ENCODE data around the gene LILRB2.
"Not testable (repeated sequence)": the region's sequence is repeated elsewhere in the genome, so short reads cannot be mapped to it uniquely, and the experiment has no call there.

The LILRB2 gene

GRCh38 chr19:54287456-54287855 is 6.5 kb upstream of the LILRB2 start:
- H3K27ac Mint-ChIP-seq: no peak overlapping the region
- H3K4me1 Mint-ChIP-seq (ENCODE audit: low read depth): peaks cover 14% of the 10 kb centered on the region
- H3K27me3 Mint-ChIP-seq: peaks cover 15% of the 10 kb centered on the region

GRCh38 chr19:54286283-54286682 is 5.4 kb upstream of the LILRB2 start:
- H3K36me3 Mint-ChIP-seq (ENCODE audit: low read depth); H3K9me3 Mint-ChIP-seq; H3K4me3 Mint-ChIP-seq; H3K27ac Mint-ChIP-seq: not testable (repeated sequence)
- peaks cover 19% of the 10 kb centered on the region for H3K27me3 Mint-ChIP-seq
- peaks cover 16% of the 10 kb centered on the region for H3K4me1 Mint-ChIP-seq (ENCODE audit: low read depth)

More at GRCh38 chr19:54287456-54287855, 6.5 kb upstream of the LILRB2 start:
- H3K9me3 Mint-ChIP-seq: no peaks in the 10 kb centered on the region
- H3K4me3 Mint-ChIP-seq: no peak overlapping the region
- H3K36me3 Mint-ChIP-seq (ENCODE audit: low read depth): no peaks in the 10 kb centered on the region

GRCh38 chr19:54285427-54286056 is 4.6 kb upstream of the LILRB2 start:
- H3K9me3 Mint-ChIP-seq; H3K4me3 Mint-ChIP-seq; H3K27ac Mint-ChIP-seq; H3K36me3 Mint-ChIP-seq (ENCODE audit: low read depth): not testable (repeated sequence)
- Mint-ChIP-seq H3K4me1 (ENCODE audit: low read depth) (peaks cover 17% of the 10 kb centered on the region), H3K27me3 (peaks cover 26% of the 10 kb centered on the region)

- H3K27me3 Mint-ChIP-seq: peaks cover 21% of the 10 kb centered on the region
- no peak overlapping the region for H3K27ac Mint-ChIP-seq
- no peaks in the 10 kb centered on the region for H3K36me3 Mint-ChIP-seq (ENCODE audit: low read depth)
- H3K4me3 Mint-ChIP-seq: no peak overlapping the region
- H3K4me1 Mint-ChIP-seq (ENCODE audit: low read depth): peaks cover 11% of the 10 kb centered on the region
- H3K9me3 Mint-ChIP-seq: no peaks in the 10 kb centered on the region
Measured at GRCh38 chr19:54282686-54283470, 2.0 kb upstream of the LILRB2 start.

- peaks cover 17% of the 10 kb centered on the region for H3K27me3 Mint-ChIP-seq
- H3K4me1 Mint-ChIP-seq (ENCODE audit: low read depth): peaks cover 11% of the 10 kb centered on the region
- not testable (repeated sequence) for H3K36me3 Mint-ChIP-seq (ENCODE audit: low read depth); H3K27ac Mint-ChIP-seq; H3K4me3 Mint-ChIP-seq; H3K9me3 Mint-ChIP-seq
Measured at GRCh38 chr19:54281729-54282075, 792 bp upstream of the LILRB2 start.

- not testable (repeated sequence) for H3K36me3 Mint-ChIP-seq (ENCODE audit: low read depth); H3K4me3 Mint-ChIP-seq; H3K9me3 Mint-ChIP-seq; H3K27ac Mint-ChIP-seq
- Mint-ChIP-seq H3K4me1 (ENCODE audit: low read depth) (peaks cover 11% of the 10 kb centered on the region), H3K27me3 (peaks cover 22% of the 10 kb centered on the region)
Measured at GRCh38 chr19:54280441-54280840, 469 bp downstream of the LILRB2 start.

GRCh38 chr19:54280025-54280424 is 885 bp downstream of the LILRB2 start:
- Mint-ChIP-seq H3K4me1 (ENCODE audit: low read depth) (peaks cover 11% of the 10 kb centered on the region), H3K27me3 (peaks cover 22% of the 10 kb centered on the region)
- not testable (repeated sequence) for H3K36me3 Mint-ChIP-seq (ENCODE audit: low read depth); H3K9me3 Mint-ChIP-seq; H3K4me3 Mint-ChIP-seq; H3K27ac Mint-ChIP-seq

- no peaks in the 10 kb centered on the region for H3K9me3 Mint-ChIP-seq
- no peak overlapping the region for H3K4me3 Mint-ChIP-seq
- H3K27me3 Mint-ChIP-seq: peaks cover 22% of the 10 kb centered on the region
- no peak overlapping the region for H3K27ac Mint-ChIP-seq
- peaks cover 6% of the 10 kb centered on the region for H3K4me1 Mint-ChIP-seq (ENCODE audit: low read depth)
- H3K36me3 Mint-ChIP-seq (ENCODE audit: low read depth): no peaks in the 10 kb centered on the region
Measured at GRCh38 chr19:54279406-54279962, 1.4 kb downstream of the LILRB2 start.

GRCh38 chr19:54278571-54279195 is 2.2 kb downstream of the LILRB2 start:
- not testable (repeated sequence) for H3K4me3 Mint-ChIP-seq; H3K36me3 Mint-ChIP-seq (ENCODE audit: low read depth); H3K27ac Mint-ChIP-seq; H3K9me3 Mint-ChIP-seq; H3K4me1 Mint-ChIP-seq (ENCODE audit: low read depth)
- peaks cover 29% of the 10 kb centered on the region for H3K27me3 Mint-ChIP-seq

GRCh38 chr19:54278056-54278455 is 2.9 kb downstream of the LILRB2 start:
- H3K36me3 Mint-ChIP-seq (ENCODE audit: low read depth); H3K4me1 Mint-ChIP-seq (ENCODE audit: low read depth); H3K4me3 Mint-ChIP-seq; H3K9me3 Mint-ChIP-seq; H3K27ac Mint-ChIP-seq: not testable (repeated sequence)
- H3K27me3 Mint-ChIP-seq: peaks cover 27% of the 10 kb centered on the region

- not testable (repeated sequence) for H3K4me3 Mint-ChIP-seq; H3K4me1 Mint-ChIP-seq (ENCODE audit: low read depth); H3K27ac Mint-ChIP-seq; H3K9me3 Mint-ChIP-seq; H3K36me3 Mint-ChIP-seq (ENCODE audit: low read depth)
- H3K27me3 Mint-ChIP-seq: peaks cover 28% of the 10 kb centered on the region
Measured at GRCh38 chr19:54277111-54277615, 3.7 kb downstream of the LILRB2 start.

GRCh38 chr19:54275951-54276350 is 5.0 kb downstream of the LILRB2 start:
- H3K27me3 Mint-ChIP-seq: peaks cover 24% of the 10 kb centered on the region
- no peaks in the 10 kb centered on the region for H3K36me3 Mint-ChIP-seq (ENCODE audit: low read depth)
- H3K4me3 Mint-ChIP-seq: no peak overlapping the region
- H3K4me1 Mint-ChIP-seq (ENCODE audit: low read depth): peaks cover 3% of the 10 kb centered on the region
- no peak overlapping the region for H3K27ac Mint-ChIP-seq
- no peaks in the 10 kb centered on the region for H3K9me3 Mint-ChIP-seq

GRCh38 chr19:54274516-54274915 is 6.4 kb downstream of the LILRB2 start:
- H3K27ac Mint-ChIP-seq; H3K9me3 Mint-ChIP-seq; H3K4me3 Mint-ChIP-seq; H3K4me1 Mint-ChIP-seq (ENCODE audit: low read depth); H3K36me3 Mint-ChIP-seq (ENCODE audit: low read depth): not testable (repeated sequence)
- peaks cover 17% of the 10 kb centered on the region for H3K27me3 Mint-ChIP-seq

GRCh38 chr19:54273821-54274220 is 7.1 kb downstream of the LILRB2 start:
- no peaks in the 10 kb centered on the region for H3K9me3 Mint-ChIP-seq
- peaks cover 3% of the 10 kb centered on the region for H3K4me1 Mint-ChIP-seq (ENCODE audit: low read depth)
- H3K4me3 Mint-ChIP-seq: no peak overlapping the region
- no peaks in the 10 kb centered on the region for H3K36me3 Mint-ChIP-seq (ENCODE audit: low read depth)
- H3K27me3 Mint-ChIP-seq: peaks cover 19% of the 10 kb centered on the region
- H3K27ac Mint-ChIP-seq: no peak overlapping the region

- H3K36me3 Mint-ChIP-seq (ENCODE audit: low read depth); H3K4me1 Mint-ChIP-seq (ENCODE audit: low read depth); H3K9me3 Mint-ChIP-seq; H3K27ac Mint-ChIP-seq; H3K4me3 Mint-ChIP-seq: not testable (repeated sequence)
- peaks cover 33% of the 10 kb centered on the region for H3K27me3 Mint-ChIP-seq
Measured at GRCh38 chr19:54272181-54272580, 8.7 kb downstream of the LILRB2 start.
